ENCODE measurements around the gene NACA2.

The NACA2 gene

GRCh38 chr17:61598014-61598413 is 7.0 kb upstream of the NACA2 start:
- Histone ChIP-seq H3K9me3 (ENCODE audit: insufficient read depth, low read length, severe bottlenecking) (no peaks in the 10 kb centered on the region), H4K20me1 (ENCODE audit: insufficient read depth, low read length) (no peaks in the 10 kb centered on the region), H3K36me3 (ENCODE audit: insufficient read depth, low read length) (no peaks in the 10 kb centered on the region), H3K4me3 (ENCODE audit: low read depth in 1 of 2, low read length in 2 of 2) (no peak overlapping the region), H3K9ac (ENCODE audit: low read depth, low read length) (no peak overlapping the region), H3K27ac (ENCODE audit: low read length) (no peak overlapping the region), H3K27me3 (ENCODE audit: insufficient read depth, low read length, poor library complexity) (peaks cover 38% of the 10 kb centered on the region), H3K79me2 (ENCODE audit: insufficient read depth, low read length) (no peaks in the 10 kb centered on the region), H3K4me2 (ENCODE audit: insufficient read depth, low read length) (no peak overlapping the region), H3K4me1 (ENCODE audit: insufficient read depth, low read length) (no peaks in the 10 kb centered on the region), H2AFZ (ENCODE audit: low read depth, low read length) (no peak overlapping the region)
- no peak for ATAC-seq (ENCODE audit: insufficient read depth, low read depth)
- no peak for DNase-seq
- TF ChIP-seq, protein P1, sequence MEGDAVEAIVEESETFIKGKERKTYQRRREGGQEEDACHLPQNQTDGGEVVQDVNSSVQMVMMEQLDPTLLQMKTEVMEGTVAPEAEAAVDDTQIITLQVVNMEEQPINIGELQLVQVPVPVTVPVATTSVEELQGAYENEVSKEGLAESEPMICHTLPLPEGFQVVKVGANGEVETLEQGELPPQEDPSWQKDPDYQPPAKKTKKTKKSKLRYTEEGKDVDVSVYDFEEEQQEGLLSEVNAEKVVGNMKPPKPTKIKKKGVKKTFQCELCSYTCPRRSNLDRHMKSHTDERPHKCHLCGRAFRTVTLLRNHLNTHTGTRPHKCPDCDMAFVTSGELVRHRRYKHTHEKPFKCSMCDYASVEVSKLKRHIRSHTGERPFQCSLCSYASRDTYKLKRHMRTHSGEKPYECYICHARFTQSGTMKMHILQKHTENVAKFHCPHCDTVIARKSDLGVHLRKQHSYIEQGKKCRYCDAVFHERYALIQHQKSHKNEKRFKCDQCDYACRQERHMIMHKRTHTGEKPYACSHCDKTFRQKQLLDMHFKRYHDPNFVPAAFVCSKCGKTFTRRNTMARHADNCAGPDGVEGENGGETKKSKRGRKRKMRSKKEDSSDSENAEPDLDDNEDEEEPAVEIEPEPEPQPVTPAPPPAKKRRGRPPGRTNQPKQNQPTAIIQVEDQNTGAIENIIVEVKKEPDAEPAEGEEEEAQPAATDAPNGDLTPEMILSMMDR (IDR thresholded peaks at IDR 0.05; ENCODE audit: borderline replicate concordance, extremely low read depth, low read length, poor library complexity, severe bottlenecking): no peak
- TF ChIP-seq EZH2 (IDR thresholded peaks at IDR 0.05; ENCODE audit: borderline replicate concordance, low read depth, low read length, severe bottlenecking): no peak

DNA sequence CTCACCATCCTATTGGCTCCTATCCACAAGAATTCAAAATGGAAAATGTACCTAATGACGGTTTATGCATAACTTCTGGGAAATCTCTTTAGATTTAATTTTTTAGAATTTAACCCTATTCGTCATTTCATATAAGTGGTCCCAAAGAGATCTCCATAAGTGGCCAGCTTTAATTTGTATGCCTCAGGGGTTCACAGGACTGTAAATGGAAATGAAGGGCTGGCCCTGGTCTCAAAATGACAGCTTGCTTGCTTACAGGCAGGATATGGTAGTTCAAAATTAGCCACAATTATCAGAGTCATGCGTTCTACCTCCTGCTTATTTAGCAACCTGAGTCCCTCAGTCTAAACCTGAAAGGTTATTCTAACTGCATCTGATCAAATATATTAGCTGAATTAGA is 6.6 kb upstream of the NACA2 start:
- Histone ChIP-seq H3K9ac (ENCODE audit: low read depth, low read length) (no peak overlapping the region), H3K4me1 (ENCODE audit: insufficient read depth, low read length) (no peaks in the 10 kb centered on the region), H3K79me2 (ENCODE audit: insufficient read depth, low read length) (no peaks in the 10 kb centered on the region), H3K27ac (ENCODE audit: low read length) (no peak overlapping the region), H2AFZ (ENCODE audit: low read depth, low read length) (no peak overlapping the region), H3K4me2 (ENCODE audit: insufficient read depth, low read length) (no peak overlapping the region), H4K20me1 (ENCODE audit: insufficient read depth, low read length) (no peaks in the 10 kb centered on the region), H3K27me3 (ENCODE audit: insufficient read depth, low read length, poor library complexity) (peaks cover 38% of the 10 kb centered on the region), H3K9me3 (ENCODE audit: insufficient read depth, low read length, severe bottlenecking) (no peaks in the 10 kb centered on the region), H3K4me3 (ENCODE audit: low read depth in 1 of 2, low read length in 2 of 2) (no peak overlapping the region), H3K36me3 (ENCODE audit: insufficient read depth, low read length) (no peaks in the 10 kb centered on the region)
- ATAC-seq (ENCODE audit: insufficient read depth, low read depth) (no peak), DNase-seq (no peak)
- TF ChIP-seq EZH2 (IDR thresholded peaks at IDR 0.05; ENCODE audit: borderline replicate concordance, low read depth, low read length, severe bottlenecking): no peak
- TF ChIP-seq, protein P1 (IDR thresholded peaks at IDR 0.05; ENCODE audit: borderline replicate concordance, extremely low read depth, low read length, poor library complexity, severe bottlenecking): no peak

- Histone ChIP-seq H3K4me1 (ENCODE audit: insufficient read depth, low read length) (no peaks in the 10 kb centered on the region), H3K79me2 (ENCODE audit: insufficient read depth, low read length) (no peaks in the 10 kb centered on the region), H2AFZ (ENCODE audit: low read depth, low read length) (no peak overlapping the region), H3K27ac (ENCODE audit: low read length) (no peak overlapping the region), H3K36me3 (ENCODE audit: insufficient read depth, low read length) (no peaks in the 10 kb centered on the region), H3K4me2 (ENCODE audit: insufficient read depth, low read length) (no peak overlapping the region), H4K20me1 (ENCODE audit: insufficient read depth, low read length) (no peaks in the 10 kb centered on the region), H3K9ac (ENCODE audit: low read depth, low read length) (no peak overlapping the region), H3K4me3 (ENCODE audit: low read depth in 1 of 2, low read length in 2 of 2) (no peak overlapping the region; a peak in 1 of 4 replicates), H3K27me3 (ENCODE audit: insufficient read depth, low read length, poor library complexity) (peaks cover 37% of the 10 kb centered on the region), H3K9me3 (ENCODE audit: insufficient read depth, low read length, severe bottlenecking) (no peaks in the 10 kb centered on the region)
- TF ChIP-seq EZH2 (IDR thresholded peaks at IDR 0.05; ENCODE audit: borderline replicate concordance, low read depth, low read length, severe bottlenecking): no peak
- TF ChIP-seq, protein P1 (IDR thresholded peaks at IDR 0.05; ENCODE audit: borderline replicate concordance, extremely low read depth, low read length, poor library complexity, severe bottlenecking): no peak
- DNase-seq (no peak), ATAC-seq (ENCODE audit: insufficient read depth, low read depth) (no peak)
Measured at GRCh38 chr17:61595418-61596186, 4.6 kb upstream of the NACA2 start.

Measured in DND-41 (cell line).